Hepatocyte (in vitro differentiated cells): Measurements from ENCODE around the gene RAD50. TPM values are rescaled to one million over a fixed set of nuclear protein-coding genes. Genes with fewer than 3 reads are reported as not detected.

Experiments used
- DNase-seq: peaks from one replicate; pipeline ENCODE4 v3.0.0-alpha.2; 2016; ENCODE audit warnings: low spot score
- H2AFZ ChIP-seq: fragments of 200-600 bp; sonication (generic); 2 replicates; pipeline ENCODE4 v1.6.0; 2016; ENCODE audit warnings: antibody characterized with exemption, mild to moderate bottlenecking
- H3K27ac ChIP-seq: fragments of 200-600 bp; sonication (generic); 2 replicates; pipeline ENCODE4 v1.5.1; 2016; ENCODE audit warnings: mild to moderate bottlenecking
- H3K27me3 ChIP-seq: fragments of 200-600 bp; sonication (generic); 2 replicates; pipeline ENCODE4 v1.6.1; 2016
- H3K36me3 ChIP-seq: fragments of 200-600 bp; sonication (generic); replicated peaks from 2 replicates; pipeline ENCODE4 v1.5.1; 2016; ENCODE audit warnings: low read depth; ENCODE audit not compliant: insufficient read depth
- H3K4me1 ChIP-seq: fragments of 200-600 bp; sonication (generic); 2 replicates; pipeline ENCODE4 v1.5.1; 2016; ENCODE audit warnings: mild to moderate bottlenecking, moderate library complexity; ENCODE audit not compliant: insufficient read depth
- H3K4me2 ChIP-seq: fragments of 200-600 bp; sonication (generic); 2 replicates; pipeline ENCODE4 v1.6.0; 2016
- H3K4me3 ChIP-seq: fragments of 200-600 bp; sonication (generic); 2 replicates; pipeline ENCODE4 v1.5.1; 2016; ENCODE audit warnings: mild to moderate bottlenecking
- H3K79me2 ChIP-seq: fragments of 200-600 bp; sonication (generic); 2 replicates; pipeline ENCODE4 v1.6.0; 2017; ENCODE audit warnings: mild to moderate bottlenecking
- H3K9me2 ChIP-seq: fragments of 200-600 bp; sonication (generic); replicated peaks from 2 replicates; pipeline ENCODE4 v1.6.0; 2017; ENCODE audit warnings: mild to moderate bottlenecking; ENCODE audit not compliant: insufficient read depth
- H3K9me3 ChIP-seq: fragments of 200-600 bp; sonication (generic); 2 replicates; pipeline ENCODE4 v1.5.1; 2016; ENCODE audit warnings: low read depth, mild to moderate bottlenecking
- H4K20me1 ChIP-seq: fragments of 200-600 bp; sonication (generic); 2 replicates; pipeline ENCODE4 v1.6.0; 2016; ENCODE audit warnings: mild to moderate bottlenecking; ENCODE audit not compliant: insufficient read depth, poor library complexity, severe bottlenecking
- EZH2 ChIP-seq: fragments of 200-600 bp; sonication (generic); IDR thresholded peaks from 2 replicates; pipeline ENCODE4 v1.6.1; 2016; ENCODE audit warnings: antibody characterized with exemption, mild to moderate bottlenecking, borderline replicate concordance
- EZH2phosphoT487 ChIP-seq: fragments of 200-600 bp; sonication (generic); IDR thresholded peaks from one replicate; pipeline ENCODE4 v1.6.1; 2018; ENCODE audit warnings: antibody characterized with exemption, mild to moderate bottlenecking, low read depth, moderate library complexity; ENCODE audit not compliant: unreplicated experiment, severe bottlenecking
- WGBS: methylation state at CpG from one replicate; pipeline ENCODE4 v1.1.6; 2016; ENCODE audit warnings: low lambda C conversion rate; ENCODE audit errors: missing lambda C conversion rate; 5-methylcytosine and 5-hydroxymethylcytosine counted together
- polyA plus RNA-seq: library from polyadenylated mRNA; unstranded; fragments of >200 nt; fragmentation: Nextera tagmentation; extraction: Ambion mirVana; gene quantifications from 2 replicates; pipeline ENCODE4 v1.2.1, GENCODE V29; 2016
- total RNA-seq: library from RNA; depleted of rRNA; stranded (reverse); fragments of >200 nt; gene quantifications from 2 replicates; pipeline ENCODE4 v1.2.3, GENCODE V29; 2014
- TF ChIP-seq, protein P1 (sequence below): fragments of 200-600 bp; sonication (generic); IDR thresholded peaks from 2 replicates; pipeline ENCODE4 v1.5.1; 2016; ENCODE audit warnings: antibody characterized with exemption, mild to moderate bottlenecking; ENCODE audit not compliant: poor library complexity

Gene RAD50
- total and polyA plus RNA-seq, 2 experiments from 2014 or later: 27.0 to 28.1 TPM

DNA sequence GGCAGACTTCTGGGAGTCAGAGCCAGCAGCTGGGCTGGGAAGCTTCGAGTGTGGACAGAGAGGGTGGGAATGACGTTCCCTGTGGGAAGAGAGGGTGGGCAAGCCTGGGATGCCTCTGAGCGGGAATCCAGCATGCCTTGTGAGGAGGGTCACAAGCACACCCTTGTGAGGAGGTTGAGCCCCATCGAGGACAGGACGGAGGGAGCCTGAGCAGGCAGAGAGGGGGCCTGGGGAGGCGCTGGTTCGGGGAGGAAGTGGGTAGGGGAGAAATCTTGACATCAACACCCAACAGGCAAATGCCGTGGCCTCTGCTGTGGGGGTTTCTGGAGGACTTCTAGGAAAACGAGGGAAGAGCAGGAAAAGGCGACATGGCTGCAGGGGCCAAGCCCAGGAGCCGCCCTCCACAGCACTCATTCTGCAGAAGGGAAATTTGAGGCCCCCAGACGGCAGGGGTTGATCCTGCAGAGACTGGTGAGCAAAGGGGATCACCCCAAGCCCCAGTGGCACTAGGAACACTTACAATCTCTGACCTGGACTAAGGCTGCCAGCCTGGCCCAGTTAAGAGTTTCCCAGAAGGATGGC lies 100.1 kb downstream of the RAD50 start:
- H4K20me1 ChIP-seq: no peaks in the 10 kb centered on the region
- whole genome bisulfite sequencing: 82% methylated on average over 12 of the region's 12 CpGs
- H3K27ac ChIP-seq: no peak overlapping the region
- peak overlapping the region; percentile 93 for H3K4me2 ChIP-seq
- H3K4me3 ChIP-seq: no peak overlapping the region
- no peaks in the 10 kb centered on the region for H3K79me2 ChIP-seq
- H3K9me3 ChIP-seq: no peaks in the 10 kb centered on the region
- H3K9me2 ChIP-seq: no peaks in the 10 kb centered on the region
- H3K36me3 ChIP-seq: no peaks in the 10 kb centered on the region
- H3K4me1 ChIP-seq: no peaks in the 10 kb centered on the region
- no peak for DNase-seq
- no peak overlapping the region for H2AFZ ChIP-seq
- no peak for TF ChIP-seq EZH2phosphoT487
- TF ChIP-seq, protein P1, sequence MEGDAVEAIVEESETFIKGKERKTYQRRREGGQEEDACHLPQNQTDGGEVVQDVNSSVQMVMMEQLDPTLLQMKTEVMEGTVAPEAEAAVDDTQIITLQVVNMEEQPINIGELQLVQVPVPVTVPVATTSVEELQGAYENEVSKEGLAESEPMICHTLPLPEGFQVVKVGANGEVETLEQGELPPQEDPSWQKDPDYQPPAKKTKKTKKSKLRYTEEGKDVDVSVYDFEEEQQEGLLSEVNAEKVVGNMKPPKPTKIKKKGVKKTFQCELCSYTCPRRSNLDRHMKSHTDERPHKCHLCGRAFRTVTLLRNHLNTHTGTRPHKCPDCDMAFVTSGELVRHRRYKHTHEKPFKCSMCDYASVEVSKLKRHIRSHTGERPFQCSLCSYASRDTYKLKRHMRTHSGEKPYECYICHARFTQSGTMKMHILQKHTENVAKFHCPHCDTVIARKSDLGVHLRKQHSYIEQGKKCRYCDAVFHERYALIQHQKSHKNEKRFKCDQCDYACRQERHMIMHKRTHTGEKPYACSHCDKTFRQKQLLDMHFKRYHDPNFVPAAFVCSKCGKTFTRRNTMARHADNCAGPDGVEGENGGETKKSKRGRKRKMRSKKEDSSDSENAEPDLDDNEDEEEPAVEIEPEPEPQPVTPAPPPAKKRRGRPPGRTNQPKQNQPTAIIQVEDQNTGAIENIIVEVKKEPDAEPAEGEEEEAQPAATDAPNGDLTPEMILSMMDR: no peak
- TF ChIP-seq EZH2: no peak
- peaks cover 31% of the 10 kb centered on the region for H3K27me3 ChIP-seq

DNA sequence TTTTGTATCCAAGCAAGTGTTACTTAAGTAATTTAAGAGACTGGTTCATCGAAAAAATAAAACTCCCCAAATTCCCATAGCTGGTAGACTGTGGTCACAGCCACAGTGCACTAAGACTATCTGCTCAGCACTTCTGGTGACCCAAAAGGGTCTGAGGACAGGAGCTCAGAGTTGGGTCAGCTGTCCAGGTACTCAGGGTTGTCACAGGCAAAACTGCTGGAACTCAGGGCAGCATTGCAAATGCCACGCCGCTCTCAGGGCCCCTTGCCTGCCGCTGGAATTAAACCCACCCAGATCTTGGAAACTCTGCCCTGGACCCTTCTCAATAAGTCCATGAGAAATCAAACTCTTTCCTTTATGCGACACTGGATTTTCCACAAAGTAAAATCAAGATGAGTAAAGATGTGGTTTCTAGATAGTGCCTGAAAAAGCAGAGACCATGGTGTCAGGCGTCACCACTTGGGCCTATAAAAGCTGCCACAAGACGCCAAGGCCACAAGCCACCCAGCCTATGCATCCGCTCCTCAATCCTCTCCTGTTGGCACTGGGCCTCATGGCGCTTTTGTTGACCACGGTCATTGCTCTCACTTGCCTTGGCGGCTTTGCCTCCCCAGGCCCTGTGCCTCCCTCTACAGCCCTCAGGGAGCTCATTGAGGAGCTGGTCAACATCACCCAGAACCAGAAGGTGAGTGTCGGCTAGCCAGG lies 101.1 kb downstream of the RAD50 start, which contains the start of gene IL13:
TSS of gene IL13 (plus strand) at position 498 of the 705 bp plus-strand sequence. CDS start at position 512, 14 bp downstream.
- no peak within 1 kb of the TSS for H2AFZ ChIP-seq
- no peaks in the 10 kb centered on the region for H3K36me3 ChIP-seq
- TF ChIP-seq, protein P1: no peak
- no peak for TF ChIP-seq EZH2phosphoT487
- TF ChIP-seq EZH2: no peak
- no peaks in the 10 kb centered on the region for H3K9me3 ChIP-seq
- no peaks in the 10 kb centered on the region for H4K20me1 ChIP-seq
- 94% methylated on average over 12 of the region's 12 CpGs for WGBS
- H3K79me2 ChIP-seq: no peaks in the 10 kb centered on the region
- no peak within 1 kb of the TSS for H3K27ac ChIP-seq
- no peak for DNase-seq
- H3K4me2 ChIP-seq: no peak within 1 kb of the TSS
- H3K27me3 ChIP-seq: peaks cover 31% of the 10 kb centered on the region
- H3K4me1 ChIP-seq: peaks cover under 1% of the 10 kb centered on the region
- no peak within 1 kb of the TSS for H3K4me3 ChIP-seq
- no peaks in the 10 kb centered on the region for H3K9me2 ChIP-seq

DNA sequence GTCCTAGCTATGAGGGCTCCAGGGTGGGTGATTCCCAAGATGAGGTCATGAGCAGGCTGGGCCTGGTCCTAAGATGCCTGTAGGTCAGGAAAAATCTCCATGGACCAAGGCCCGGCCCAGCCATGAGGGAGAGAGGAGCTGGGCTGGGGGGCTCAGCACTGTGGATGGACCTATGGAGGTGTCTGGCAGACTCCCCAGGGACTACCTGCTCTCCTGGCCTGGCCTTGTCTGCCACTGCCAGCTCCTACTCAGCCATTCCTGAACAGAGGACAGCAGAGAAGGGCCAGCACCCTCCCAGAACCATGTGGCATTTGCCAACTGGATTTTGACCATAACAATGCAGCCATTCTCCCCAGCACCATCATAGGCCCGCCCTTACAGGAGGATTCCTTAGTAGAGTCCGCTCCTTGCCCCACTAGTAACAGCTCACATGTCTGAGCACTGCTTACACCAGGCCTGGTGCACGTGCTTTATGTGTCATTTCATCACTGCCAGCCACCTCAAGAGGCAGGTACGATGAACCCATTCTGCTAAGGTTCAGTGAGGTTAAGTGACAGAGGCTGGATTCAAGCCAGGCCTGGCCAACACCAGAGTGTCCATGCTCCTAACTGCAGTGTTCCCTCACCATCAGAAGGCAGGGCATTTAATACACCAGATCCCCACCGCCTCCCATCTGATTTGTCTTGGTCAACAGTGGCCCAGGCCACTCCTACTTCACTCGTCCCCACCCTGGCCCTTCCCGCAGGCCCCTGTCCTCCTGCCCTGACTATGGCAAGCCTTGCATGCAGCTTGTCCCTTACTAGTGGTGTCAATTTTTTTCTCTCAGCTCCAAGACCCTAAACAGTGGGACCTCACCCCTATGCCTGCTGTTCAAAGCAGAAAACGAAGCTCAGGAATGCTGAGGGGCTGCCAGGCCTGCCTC lies 101.9 kb downstream of the RAD50 start:
- no peak overlapping the region for H3K4me3 ChIP-seq
- peaks cover 27% of the 10 kb centered on the region for H3K27me3 ChIP-seq
- no peak overlapping the region for H3K27ac ChIP-seq
- H3K4me2 ChIP-seq: no peak overlapping the region
- H3K79me2 ChIP-seq: no peaks in the 10 kb centered on the region
- H3K9me3 ChIP-seq: no peaks in the 10 kb centered on the region
- WGBS: 90% methylated on average over 9 of the region's 9 CpGs
- no peak for DNase-seq
- no peaks in the 10 kb centered on the region for H4K20me1 ChIP-seq
- H2AFZ ChIP-seq: no peak overlapping the region
- no peaks in the 10 kb centered on the region for H3K9me2 ChIP-seq
- peaks cover 9% of the 10 kb centered on the region for H3K4me1 ChIP-seq
- H3K36me3 ChIP-seq: no peaks in the 10 kb centered on the region
- TF ChIP-seq, protein P1: no peak
- TF ChIP-seq EZH2 (no peak), EZH2phosphoT487 (no peak)
